Stimulated activated CD4-positive, alpha-beta T cell treated with anti-CD3 and anti-CD28 coated beads, Interleukin-4, amount 100 ng/mL, for 48 hours (primary cell): ENCODE results near the gene SUCNR1.
"Not testable (repeated sequence)": the region's sequence is repeated elsewhere in the genome, so short reads cannot be mapped to it uniquely, and the experiment has no call there.

Experiments
- DNase-seq, 2 donors: peaks; one replicate each; pipeline ENCODE4 v3.0.0-alpha.2; 2020; ENCODE audit warnings: low read depth in 2 of 2

The SUCNR1 gene

DNA sequence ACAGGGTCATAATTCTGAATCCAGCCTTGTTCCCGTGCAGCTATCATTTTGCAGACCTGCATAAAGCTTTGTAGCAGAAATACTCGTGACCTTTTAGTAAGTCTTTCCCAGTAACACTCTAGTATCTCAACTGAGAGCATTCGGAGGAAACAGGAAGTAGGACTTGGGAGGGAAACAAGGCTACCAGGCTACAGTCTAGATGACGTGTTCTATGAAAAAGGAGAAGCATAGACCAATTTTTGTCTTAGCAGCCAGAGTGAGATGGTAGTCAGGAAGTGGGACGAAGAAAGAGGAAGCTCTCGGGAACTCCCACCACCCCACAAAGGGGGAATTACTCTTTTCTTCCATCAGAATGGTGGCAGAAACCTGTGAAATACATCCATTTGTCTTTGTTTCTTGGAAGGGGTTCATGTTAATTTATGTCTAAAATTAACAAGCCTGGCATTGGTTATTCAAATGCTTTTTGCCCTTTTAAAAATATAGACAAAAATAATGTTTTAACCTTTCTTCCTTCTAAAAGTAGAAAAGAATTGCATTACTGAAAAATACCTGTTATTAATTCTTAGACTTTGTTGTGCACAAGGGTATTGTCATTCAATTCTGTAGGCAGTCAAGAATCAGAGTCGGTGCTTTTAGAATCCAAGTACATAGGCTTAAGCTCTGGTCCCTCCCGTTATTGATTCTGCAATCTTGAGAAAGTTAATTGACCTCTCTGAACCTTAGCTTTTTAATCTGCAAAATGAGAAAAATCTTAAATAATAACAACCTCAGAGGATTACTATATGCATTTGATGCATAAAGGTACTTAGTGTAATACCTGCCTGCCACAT, 1.6 kb upstream of the SUCNR1 start:
- DNase-seq, result no peak

DNA sequence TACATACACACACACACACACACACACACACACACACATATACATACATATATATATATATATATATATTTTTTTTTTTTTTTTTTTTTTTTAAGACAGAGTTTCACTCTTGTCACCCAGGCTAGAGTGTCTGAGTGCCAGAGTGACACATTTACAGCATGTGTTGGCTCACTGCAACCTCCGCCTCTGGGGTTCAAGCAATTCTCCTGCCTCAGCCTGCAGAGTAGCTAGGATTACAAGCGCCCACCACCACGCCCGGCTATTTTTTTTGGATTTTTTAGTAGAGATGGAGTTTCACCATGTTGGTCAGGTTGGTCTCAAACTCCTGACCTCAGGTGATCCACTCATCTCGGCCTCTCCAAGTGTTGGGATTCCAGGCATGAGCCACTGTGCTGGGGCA, 636 bp downstream of the SUCNR1 start:
- DNase-seq, result not testable (repeated sequence)

DNA sequence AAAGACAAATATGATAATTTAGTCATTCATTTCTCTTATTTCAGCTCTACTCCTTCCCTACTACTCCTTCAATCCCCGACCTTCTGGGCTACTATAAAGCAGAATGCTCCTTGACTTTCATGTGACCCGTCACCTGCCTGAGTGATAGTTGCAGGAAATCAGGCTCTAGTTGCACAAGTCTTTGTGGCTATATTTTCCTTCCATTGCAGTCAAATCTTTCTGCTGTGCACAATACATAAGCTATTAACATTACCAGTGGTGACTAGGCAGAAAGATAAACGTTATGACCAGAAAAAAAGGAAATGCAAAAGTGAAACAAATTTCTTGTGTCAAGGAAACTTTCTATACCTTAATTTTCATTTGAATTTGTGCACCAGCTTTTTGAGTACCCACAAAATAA, 2.3 kb downstream of the SUCNR1 start:
- no peak for DNase-seq

DNA sequence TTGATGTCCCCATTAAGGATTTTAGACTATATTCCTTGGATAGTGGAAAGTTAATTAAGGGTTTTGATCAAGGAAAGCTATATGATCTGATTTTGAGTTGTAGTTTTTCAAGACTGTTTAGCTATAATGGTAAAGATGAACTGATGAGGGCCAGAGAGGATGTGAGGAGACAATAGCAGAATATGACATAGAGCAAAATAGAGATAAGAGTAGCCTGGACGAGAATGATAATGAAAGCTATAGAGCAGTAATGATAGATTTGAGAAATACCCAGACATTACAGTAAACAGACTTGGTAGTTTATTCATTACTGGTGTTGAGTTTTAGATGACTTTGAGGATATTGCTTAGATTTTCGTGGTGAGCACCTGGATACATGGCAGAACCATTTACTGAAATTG, 3.8 kb downstream of the SUCNR1 start:
- no peak for DNase-seq

DNA sequence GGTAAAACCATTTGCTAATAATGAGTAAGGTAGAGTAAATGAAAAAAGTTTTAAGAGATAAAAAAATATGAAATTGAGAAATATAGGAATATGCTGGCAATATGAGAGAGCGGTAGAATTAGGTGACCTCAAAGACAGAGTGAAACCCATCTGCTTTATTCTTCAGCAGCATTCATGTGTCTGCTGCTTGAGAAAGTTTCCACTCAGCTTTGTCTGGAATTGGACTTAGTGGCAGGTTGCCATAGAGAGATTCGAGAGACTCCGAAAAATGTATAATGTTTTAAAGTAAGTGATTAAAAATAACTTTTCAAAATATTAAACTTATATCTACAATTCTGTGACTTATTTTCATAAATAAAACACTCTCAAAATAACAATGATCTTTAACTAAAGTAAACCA, 5.0 kb downstream of the SUCNR1 start:
- DNase-seq, result no peak

DNA sequence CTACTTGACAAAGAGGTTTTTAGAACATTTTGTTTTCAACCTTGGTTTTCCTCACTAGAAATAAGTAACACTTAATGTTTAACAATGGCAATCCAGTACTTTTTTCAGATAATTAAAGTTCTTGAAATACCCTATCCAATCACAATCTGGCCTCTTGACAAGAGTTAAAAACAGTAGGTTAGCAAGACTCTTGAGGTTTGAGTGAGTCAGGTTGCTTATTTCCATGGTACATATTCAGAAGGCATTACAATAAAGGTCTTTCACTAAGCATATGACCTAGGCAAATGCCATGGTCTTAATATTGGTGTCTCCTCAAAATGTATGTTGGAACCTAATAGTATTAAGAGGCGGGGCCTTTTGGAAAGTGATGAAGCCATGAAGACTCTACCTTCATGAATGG, 5.6 kb downstream of the SUCNR1 start:
- DNase-seq, result no peak

DNA sequence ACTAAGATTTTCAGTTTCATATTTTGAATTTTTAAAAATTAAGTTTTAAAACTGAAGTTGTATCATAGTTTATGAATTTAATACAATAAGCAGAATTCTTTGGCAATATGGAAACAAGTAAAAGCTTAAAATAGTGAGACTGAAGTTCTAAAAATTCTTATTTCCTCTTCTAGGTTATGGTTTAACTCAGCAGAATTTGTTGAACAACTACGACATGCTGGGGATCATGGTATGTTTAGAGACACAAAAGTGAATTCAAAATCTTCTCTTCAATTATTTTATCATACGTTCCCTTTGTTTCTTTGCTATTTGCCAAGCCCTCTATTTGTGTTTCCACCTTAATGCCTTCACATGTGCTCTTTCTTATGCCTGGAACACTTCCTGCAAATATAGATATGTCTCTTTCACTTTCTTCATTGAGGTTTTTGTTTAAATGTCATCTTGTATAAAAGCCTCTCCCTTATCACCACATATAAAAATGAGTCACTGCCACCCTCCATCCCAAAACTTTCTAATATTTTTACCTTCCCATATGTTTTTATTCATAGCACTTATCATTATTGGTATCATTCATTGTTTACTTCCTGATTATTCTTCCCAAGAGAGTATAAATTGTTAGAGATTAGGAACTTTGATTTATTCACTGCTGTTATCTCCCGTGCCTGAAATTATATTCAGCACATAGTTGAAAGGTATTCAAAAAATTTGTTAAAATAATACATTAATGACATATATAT, 6.4 kb downstream of the SUCNR1 start:
- DNase-seq, result no peak

DNA sequence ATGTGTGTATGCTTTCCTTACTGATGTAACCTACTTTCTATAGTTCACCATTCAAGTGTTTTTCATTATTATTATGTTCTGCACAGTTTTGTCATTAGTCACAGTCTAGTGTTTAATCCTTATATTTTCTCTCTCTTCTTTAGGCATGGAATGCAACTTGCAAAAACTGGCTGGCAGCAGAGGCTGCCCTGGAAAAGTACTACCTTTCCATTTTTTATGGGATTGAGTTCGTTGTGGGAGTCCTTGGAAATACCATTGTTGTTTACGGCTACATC, 6.9 kb downstream of the SUCNR1 start:
- no peak for DNase-seq

DNA sequence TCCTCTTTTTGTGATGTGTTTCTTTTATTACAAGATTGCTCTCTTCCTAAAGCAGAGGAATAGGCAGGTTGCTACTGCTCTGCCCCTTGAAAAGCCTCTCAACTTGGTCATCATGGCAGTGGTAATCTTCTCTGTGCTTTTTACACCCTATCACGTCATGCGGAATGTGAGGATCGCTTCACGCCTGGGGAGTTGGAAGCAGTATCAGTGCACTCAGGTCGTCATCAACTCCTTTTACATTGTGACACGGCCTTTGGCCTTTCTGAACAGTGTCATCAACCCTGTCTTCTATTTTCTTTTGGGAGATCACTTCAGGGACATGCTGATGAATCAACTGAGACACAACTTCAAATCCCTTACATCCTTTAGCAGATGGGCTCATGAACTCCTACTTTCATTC, 7.7 kb downstream of the SUCNR1 start:
- no peak for DNase-seq

DNA sequence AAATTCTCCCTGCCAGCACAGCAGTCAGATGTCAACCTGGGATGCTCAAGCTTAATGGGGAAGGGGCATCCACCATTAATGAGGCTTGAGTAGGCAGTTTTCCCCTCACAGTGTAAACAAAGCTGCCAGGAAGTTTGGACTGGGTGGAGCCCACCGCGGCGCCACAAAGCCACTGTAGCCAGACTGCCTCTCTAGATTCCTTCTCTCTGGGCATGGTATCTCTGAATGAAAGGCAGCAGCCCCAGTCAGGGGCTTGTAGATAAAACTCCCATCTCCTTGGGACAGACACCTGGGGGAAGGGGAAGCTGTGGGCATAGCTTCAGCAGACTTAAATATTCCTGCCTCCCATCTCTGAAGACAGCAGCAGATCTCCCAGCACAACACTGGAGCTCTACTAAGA, 12.0 kb downstream of the SUCNR1 start:
- DNase-seq, result not testable (repeated sequence)

DNA sequence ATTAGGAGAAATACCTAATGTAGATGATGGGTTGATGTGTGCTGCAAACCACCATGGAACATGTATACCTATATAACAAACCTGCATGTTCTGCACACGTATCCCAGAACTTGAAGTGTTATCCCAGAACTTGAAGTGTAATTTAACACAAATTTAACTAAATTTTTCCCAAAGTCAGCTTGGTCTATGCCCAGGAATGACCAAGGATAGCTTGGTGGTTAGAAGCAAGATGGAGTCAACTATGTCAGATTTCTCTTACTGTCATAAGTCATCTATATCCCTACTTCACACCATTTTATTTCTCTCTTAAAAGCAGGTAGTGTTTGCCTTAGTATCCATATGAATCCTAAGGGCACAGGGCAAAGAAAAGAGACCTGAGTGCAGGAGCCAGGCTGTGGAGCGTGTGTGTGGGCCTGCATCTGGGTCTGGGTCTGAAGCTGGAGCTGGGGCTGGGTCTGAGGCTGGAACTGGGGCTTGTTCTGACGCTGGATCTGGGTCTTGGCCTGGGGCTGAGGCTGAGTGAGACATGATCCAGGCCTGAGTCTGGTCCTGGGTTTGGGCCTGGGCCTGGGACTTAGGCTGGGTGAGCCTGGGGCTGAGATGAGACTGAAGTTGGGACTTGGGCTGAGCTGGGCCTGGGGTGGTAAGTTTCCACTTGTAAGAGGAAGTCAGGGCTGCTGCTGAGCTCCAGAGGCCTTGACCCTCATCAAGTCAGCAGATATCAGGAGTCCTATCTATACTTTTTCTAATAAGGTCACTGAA, 14.2 kb downstream of the SUCNR1 start:
- not testable (repeated sequence) for DNase-seq

DNA sequence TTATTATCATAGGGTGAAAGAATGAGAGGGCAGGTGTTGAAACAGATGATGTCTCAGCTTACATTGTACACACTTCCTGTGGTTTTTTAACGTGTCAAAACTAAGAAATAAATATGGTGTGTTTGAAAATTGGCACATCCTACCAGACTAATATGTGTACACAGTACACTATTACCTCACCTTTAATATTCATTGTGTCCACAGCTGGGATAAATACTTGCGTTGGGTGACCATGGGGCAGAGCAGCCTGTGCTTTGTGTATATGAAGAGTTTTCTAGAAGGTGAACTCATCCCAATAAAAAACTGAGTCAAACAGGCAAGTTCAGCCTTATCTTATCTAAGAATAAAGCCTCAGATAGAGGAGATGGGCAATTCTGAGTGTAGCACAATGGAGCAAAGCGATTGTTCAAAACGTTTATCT, 17.3 kb downstream of the SUCNR1 start:
- no peak for DNase-seq

DNA sequence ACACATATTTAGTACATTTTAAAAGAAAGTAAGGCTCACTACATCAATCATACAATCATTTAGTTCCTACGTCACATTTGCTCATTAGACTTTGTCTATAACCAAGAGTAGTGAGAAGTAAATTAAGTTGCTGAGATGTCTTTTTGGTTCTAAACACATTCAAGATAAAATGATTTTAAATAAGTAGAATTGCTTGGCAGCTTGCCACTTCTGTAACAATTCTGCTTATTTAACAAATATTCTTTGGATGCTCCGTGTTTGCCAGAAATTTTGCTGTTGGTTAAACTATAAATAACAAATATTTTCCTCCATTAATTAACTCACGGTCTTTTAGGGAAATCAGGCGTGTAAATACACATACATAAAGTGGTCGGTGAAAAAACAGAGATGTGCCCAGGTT, 18.3 kb downstream of the SUCNR1 start:
- no peak for DNase-seq

DNA sequence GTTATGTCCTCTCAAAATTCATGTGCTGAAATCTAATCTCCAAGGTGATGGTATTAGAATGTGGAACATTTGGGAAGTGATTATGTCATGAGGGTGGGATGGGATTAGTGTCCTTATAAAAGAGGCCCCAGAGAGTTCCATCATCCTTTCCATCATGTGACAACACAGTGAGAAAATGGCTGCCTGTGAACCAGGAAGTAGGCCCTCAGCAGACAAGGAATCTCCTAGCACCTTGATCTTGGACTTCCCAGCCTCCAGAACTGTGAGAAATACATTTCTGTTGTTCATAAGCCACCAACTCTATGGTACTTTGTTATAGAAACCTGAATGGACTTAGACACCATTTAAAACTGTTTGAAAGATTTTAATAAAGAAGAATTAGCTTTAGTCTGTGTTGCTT, 20.8 kb downstream of the SUCNR1 start:
- no peak for DNase-seq

DNA sequence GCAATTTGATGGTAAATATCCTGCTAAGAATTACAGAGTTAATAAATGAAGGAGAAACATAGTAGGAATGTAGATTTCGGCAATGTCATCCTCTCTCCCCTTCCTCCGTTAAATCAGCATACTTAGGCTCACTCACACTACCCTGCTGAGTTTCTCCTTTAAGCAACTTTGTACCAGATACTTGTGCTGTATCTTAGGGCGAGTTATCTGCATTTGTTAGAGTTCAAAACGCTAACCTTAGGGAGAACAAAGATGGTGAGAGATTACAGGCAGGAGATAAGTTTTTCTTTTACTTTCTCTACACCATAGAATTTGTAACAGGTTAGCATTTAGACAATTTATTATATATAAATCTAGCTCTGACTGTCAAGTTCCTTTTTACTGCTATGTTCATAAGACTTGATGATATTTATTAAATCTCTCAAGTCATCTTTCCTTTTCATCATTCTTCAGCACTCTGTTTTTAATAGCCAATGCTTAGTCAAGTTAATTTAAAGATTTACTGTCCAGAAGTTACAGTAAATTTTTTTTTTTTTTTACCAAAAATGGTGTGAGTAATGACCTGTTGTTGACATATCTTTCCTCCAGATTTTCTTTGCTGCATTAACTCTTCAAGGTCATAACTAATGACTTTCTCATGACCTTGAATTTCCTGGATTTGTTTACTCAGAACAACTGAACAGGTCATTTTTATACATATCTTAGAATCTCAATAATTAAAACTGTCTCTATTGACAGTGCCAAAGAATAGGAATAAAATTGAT, 22.2 kb downstream of the SUCNR1 start:
- DNase-seq, result no peak

DNA sequence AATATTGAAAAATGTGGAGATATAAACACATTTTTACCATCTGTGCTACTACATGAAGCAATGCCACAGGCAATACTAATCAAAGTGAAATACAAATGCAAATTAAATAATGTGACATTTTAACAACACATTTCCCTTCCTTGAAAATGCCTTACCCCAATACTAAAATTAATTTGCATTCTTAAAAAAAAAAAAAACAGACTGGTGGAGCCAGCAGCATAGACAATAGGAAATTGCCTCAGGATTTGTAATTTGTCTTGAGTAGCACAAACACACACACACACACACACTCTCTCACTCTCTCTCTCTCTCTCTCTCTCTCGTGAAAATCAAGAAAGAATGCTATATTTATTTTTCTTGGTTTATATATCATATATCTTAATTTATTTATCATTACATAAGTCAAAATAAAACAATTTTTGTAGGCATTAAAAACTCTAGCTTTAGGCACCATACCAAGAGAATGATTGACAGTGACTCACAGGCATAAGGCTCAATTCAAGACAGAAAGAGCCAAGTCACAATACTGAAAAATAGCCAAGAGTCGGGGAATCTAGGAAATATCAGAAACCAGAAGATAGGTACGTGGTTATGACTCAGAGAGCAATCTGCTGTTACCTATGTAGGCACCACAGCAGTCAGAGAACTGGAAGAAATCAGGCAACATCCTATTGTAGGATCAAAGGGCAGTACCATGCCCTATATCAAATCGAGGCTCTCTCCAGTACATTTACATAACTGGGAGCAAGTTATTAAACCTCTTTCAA, 23.0 kb downstream of the SUCNR1 start:
- DNase-seq, result no peak

DNA sequence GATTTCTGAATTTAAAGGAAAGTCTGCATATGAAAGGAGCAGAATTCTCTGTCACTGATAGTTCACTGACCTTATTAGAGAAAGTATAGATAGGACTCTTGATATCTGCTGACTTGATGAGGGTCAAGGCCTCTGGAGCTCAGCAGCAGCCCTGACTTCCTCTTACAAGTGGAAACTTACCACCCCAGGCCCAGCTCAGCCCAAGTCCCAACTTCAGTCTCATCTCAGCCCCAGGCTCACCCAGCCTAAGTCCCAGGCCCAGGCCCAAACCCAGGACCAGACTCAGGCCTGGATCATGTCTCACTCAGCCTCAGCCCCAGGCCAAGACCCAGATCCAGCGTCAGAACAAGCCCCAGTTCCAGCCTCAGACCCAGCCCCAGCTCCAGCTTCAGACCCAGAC, 24.7 kb downstream of the SUCNR1 start:
- DNase-seq, result not testable (repeated sequence)

DNA sequence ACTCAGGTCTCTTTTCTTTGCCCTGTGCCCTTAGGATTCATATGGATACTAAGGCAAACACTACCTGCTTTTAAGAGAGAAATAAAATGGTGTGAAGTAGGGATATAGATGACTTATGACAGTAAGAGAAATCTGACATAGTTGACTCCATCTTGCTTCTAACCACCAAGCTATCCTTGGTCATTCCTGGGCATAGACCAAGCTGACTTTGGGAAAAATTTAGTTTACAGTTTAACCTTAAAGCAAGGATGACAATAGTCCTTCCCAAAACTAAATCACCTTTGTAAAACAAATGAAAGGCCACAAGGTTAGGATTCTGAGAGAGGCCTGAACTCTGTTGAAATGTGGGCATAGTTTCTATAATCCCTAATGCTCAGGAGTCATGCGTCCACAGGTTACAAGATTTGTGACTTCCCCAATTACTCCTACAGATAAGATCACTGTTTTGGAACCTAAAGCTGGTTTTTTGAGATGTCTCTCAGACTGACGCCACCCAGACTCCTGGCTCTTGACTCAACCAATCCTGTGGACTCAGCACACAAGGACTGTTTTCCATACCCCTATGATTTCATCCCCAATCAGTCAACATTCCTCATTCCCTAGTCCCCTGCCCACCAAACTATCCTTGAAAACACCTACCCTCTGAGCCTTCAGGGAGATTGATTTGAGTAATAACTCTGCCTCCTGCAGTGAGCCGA, 25.3 kb downstream of the SUCNR1 start:
- DNase-seq, result not testable (repeated sequence)

DNA sequence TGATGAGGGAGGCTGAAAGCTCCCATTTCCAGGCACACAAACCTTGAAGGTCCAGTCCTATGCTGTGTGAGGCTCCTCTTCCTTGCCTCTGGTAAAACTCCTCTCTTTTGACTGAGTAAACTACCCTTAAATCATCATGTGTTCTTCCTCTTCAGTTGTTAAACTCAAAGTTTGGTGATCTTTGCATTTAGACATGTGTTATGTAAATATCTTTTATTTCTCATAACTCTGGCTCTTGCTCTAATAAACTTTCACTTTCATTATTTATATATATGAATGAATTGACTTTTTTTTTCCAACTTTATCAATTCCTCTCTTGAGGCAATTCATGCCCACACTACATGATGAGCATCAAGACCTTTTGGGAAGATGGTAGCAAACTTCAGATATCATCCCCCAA, 26.6 kb downstream of the SUCNR1 start:
- DNase-seq, result no peak

DNA sequence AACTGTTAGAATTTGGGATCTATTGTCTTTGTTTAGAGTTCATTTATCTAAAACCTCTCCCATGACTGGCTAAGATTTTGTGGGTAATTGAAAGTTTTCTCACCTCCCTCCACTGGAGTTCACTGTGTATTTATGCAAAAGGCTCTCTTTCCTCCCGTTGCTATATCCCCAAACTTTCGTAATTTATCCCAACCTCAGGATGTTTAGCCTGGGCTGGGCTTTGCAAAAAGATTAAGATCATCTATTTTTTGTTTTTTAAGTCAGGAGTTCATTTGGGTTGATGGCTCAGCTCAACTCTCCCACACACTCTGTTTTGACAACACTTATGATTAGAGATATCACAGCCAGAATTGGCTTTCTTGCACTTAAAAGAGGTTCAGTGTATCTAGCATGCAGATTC, 27.0 kb downstream of the SUCNR1 start:
- DNase-seq, result no peak
